Activated T-helper 17 cell treated with anti-CD3 and anti-CD28 coated beads, Interleukin-2, amount 50 U/mL, for 72 hours (primary cell): ENCODE results near the gene TEX48. TPM values are rescaled to one million over a fixed set of nuclear protein-coding genes. Genes with fewer than 3 reads are reported as not detected.

ENCODE experiments used
- ATAC-seq: fragments of 150-1000 bp; cut with Tn5 transposase; replicated peaks from 2 replicates; pipeline ENCODE4 v1.10.0; 2021; ENCODE audit warnings: mild to moderate bottlenecking, moderate library complexity
- H3K27ac Mint-ChIP-seq: one replicate; pipeline ENCODE4 v1.8.0; 2022; ENCODE audit warnings: mixed read lengths
- H3K27me3 Mint-ChIP-seq: one replicate; pipeline ENCODE4 v1.8.0; 2022; ENCODE audit warnings: mixed read lengths
- H3K36me3 Mint-ChIP-seq: one replicate; pipeline ENCODE4 v1.8.0; 2022; ENCODE audit warnings: low read depth, mild to moderate bottlenecking, mixed read lengths
- H3K4me1 Mint-ChIP-seq: one replicate; pipeline ENCODE4 v1.8.0; 2022; ENCODE audit warnings: mixed read lengths
- H3K4me3 Mint-ChIP-seq: one replicate; pipeline ENCODE4 v1.8.0; 2022; ENCODE audit warnings: mild to moderate bottlenecking, mixed read lengths
- H3K9me3 Mint-ChIP-seq: one replicate; pipeline ENCODE4 v1.8.0; 2022; ENCODE audit warnings: mixed read lengths
- total RNA-seq, 2 donors: library from RNA; stranded (reverse); gene quantifications; one replicate each; pipeline ENCODE4 v1.2.3, GENCODE V29; 2022

TEX48 gene
- total RNA-seq, 2 donors from 2014 or later = 0.42 to 0.67 TPM

GRCh38 chr9:114706711-114707110 is 24.7 kb upstream of the TEX48 start:
- Mint-ChIP-seq H3K27me3 (no peaks in the 10 kb centered on the region), H3K4me3 (peak overlapping the region; percentile 22), H3K27ac (peak overlapping the region; percentile 64), H3K4me1 (peaks cover 23% of the 10 kb centered on the region), H3K9me3 (no peaks in the 10 kb centered on the region), H3K36me3 (no peaks in the 10 kb centered on the region)
- peak; percentile 37 for ATAC-seq

DNA sequence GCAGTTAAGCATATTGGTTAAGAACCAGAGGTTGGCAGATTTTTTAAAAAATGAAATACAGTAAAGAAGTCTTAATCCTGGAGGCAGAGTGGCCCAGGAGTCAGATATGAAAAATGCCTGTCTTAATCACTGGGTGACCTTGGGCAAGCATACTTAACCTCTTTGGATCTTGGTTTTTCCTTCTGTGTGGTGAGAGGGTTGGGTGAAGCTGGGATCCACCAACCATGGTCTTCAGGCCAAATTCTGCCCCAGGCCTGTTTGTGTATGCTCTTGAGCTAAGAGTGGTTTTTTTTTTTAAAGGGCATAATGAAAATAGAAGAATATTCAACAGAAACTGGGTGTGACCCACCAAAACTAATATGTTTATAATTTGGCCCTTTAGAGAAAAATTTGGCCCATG is 20.0 kb upstream of the TEX48 start:
- peak overlapping the region; percentile 20 for H3K27ac Mint-ChIP-seq
- H3K4me1 Mint-ChIP-seq = peaks cover 42% of the 10 kb centered on the region
- no peaks in the 10 kb centered on the region for H3K9me3 Mint-ChIP-seq
- H3K27me3 Mint-ChIP-seq = no peaks in the 10 kb centered on the region
- no peak for ATAC-seq
- H3K4me3 Mint-ChIP-seq = peak overlapping the region; percentile 3
- peaks cover 16% of the 10 kb centered on the region for H3K36me3 Mint-ChIP-seq

DNA sequence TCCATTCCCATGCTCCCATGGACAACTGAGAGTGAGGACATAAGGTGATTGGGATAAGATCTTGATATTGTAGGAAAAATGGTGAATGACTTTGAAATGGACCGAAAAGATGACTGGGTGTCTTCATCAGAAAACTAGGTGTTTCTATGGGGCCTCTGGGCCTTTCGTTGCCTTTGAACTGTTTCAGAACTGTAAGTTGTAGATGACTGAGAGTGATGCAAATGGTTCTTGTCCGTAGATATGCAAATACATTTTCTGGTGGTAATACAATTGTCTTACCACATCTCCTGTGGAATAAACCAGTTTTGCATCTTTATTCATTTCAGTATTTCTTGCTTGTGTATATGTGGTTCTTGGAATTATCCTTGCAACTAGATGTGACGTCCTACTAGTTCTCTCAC is 16.0 kb upstream of the TEX48 start:
- peak overlapping the region; percentile 95 for H3K27ac Mint-ChIP-seq
- H3K4me3 Mint-ChIP-seq = peak overlapping the region; percentile 65
- ATAC-seq = peak; percentile 65
- no peaks in the 10 kb centered on the region for H3K27me3 Mint-ChIP-seq
- peaks cover 21% of the 10 kb centered on the region for H3K36me3 Mint-ChIP-seq
- no peaks in the 10 kb centered on the region for H3K9me3 Mint-ChIP-seq
- H3K4me1 Mint-ChIP-seq = peaks cover 50% of the 10 kb centered on the region

DNA sequence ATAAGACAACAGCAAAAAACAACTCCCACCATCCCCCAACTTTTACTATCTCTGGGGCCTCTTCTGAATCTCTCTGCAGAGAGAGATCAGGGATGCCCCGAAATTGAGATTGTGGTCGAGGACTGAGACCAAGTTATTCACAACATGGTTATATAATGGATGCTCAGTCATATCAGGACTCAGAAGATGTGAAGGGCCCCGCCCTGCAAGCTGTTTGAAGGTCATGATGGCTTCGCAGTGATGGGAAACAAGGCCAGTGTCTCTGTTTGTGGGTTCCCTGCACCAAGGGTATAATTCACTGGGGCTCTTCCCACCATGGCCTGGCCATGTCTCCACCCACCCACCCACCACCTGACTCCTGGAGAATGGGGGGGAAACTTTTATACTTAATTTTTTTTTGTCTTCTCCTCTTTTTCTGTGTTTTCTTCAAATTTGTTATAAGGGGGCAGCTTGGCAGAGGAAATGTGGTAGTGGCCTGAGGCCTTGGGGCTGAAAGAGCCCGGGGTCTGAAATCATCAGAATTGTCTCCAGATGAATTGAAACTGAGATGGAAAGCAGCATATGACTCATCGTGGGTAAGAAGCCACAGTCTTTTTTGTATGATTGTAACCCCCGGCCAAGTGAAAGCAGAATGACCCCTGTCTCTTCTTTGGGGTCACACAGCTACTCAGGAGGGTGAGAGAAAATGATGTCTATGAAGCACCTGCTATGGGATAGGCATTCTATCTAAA is 15.0 kb upstream of the TEX48 start:
- Mint-ChIP-seq H3K36me3 (peaks cover 21% of the 10 kb centered on the region), H3K27ac (peak overlapping the region; percentile 95), H3K9me3 (no peaks in the 10 kb centered on the region), H3K4me1 (peaks cover 48% of the 10 kb centered on the region), H3K4me3 (peak overlapping the region; percentile 65), H3K27me3 (no peaks in the 10 kb centered on the region)
- peak; percentile 58 for ATAC-seq

GRCh38 chr9:114695948-114696347 is 14.0 kb upstream of the TEX48 start:
- Mint-ChIP-seq H3K27ac (peak overlapping the region; percentile 95), H3K36me3 (peaks cover 30% of the 10 kb centered on the region)

DNA sequence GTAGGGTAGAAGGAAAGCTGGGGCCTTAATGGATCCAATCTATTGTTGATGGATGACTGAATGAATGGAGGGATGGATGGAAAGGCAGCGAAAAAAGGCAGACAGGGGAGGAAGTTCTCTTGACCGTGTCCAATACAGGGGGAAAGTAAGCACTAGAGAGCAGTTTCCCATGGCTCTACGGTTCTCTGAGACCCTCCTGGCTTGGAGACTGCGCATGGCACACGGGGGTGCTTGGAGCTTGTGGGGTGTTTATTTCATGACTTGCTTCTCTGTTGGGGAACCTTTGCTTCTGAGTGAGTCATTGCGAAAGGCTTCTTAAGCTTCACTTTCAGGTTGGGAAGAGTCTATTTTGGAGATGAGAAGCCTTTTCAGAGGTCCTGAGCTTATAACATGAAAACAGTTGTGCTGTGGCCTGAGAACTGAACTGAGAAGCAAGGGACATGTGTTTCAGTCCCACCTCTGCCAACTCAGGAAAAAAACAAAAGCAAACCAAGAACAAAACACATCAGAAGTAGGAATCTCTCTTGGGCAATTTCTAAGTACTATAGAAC is 12.8 kb upstream of the TEX48 start:
- Mint-ChIP-seq H3K27ac (peak overlapping the region; percentile 81), H3K27me3 (no peaks in the 10 kb centered on the region), H3K36me3 (peaks cover 34% of the 10 kb centered on the region), H3K4me1 (peaks cover 60% of the 10 kb centered on the region), H3K4me3 (peak overlapping the region; percentile 37), H3K9me3 (no peaks in the 10 kb centered on the region)
- ATAC-seq = peak; percentile 12

More at GRCh38 chr9:114695948-114696347, 14.0 kb upstream of the TEX48 start:
- peaks cover 53% of the 10 kb centered on the region for H3K4me1 Mint-ChIP-seq
- ATAC-seq = no peak
- H3K9me3 Mint-ChIP-seq = no peaks in the 10 kb centered on the region
- H3K27me3 Mint-ChIP-seq = no peaks in the 10 kb centered on the region
- H3K4me3 Mint-ChIP-seq = peak overlapping the region; percentile 65

GRCh38 chr9:114694146-114694545 is 12.2 kb upstream of the TEX48 start:
- peaks cover 34% of the 10 kb centered on the region for H3K36me3 Mint-ChIP-seq
- H3K4me1 Mint-ChIP-seq = peaks cover 56% of the 10 kb centered on the region
- H3K27me3 Mint-ChIP-seq = no peaks in the 10 kb centered on the region
- H3K4me3 Mint-ChIP-seq = peak overlapping the region; percentile 37
- peak overlapping the region; percentile 81 for H3K27ac Mint-ChIP-seq
- no peak for ATAC-seq
- H3K9me3 Mint-ChIP-seq = no peaks in the 10 kb centered on the region

DNA sequence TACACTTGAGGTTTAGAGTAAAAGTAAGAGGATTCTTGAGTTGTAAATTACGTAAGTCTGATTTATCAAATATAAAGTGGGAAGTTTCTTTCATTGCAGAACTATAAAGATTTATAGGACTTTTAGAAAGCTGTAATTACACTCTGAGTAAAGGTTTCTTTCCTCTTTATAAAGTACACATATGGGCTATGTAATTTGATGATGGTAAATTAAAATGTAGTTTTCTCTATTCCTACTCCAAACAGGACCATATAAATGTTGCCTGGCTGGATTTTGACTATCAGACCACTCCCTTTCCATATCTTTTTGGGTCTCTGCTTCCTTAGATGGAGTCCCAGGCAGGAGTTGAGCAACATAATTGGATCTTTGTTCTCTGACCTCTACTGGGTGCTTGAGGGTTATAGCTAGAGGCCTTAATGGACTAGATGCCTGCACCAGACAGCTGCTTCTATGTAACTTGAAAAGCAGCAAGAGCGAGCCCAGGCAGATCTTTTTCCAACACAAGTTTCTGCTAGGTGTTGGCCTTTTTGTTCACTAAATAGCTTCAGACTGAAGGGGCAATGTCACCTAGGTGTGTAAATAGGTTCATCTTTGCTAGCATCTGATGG is 11.4 kb upstream of the TEX48 start:
- peaks cover 52% of the 10 kb centered on the region for H3K4me1 Mint-ChIP-seq
- peak overlapping the region; percentile 97 for H3K27ac Mint-ChIP-seq
- no peaks in the 10 kb centered on the region for H3K27me3 Mint-ChIP-seq
- peaks cover 30% of the 10 kb centered on the region for H3K36me3 Mint-ChIP-seq
- H3K4me3 Mint-ChIP-seq = peak overlapping the region; percentile 76
- H3K9me3 Mint-ChIP-seq = no peaks in the 10 kb centered on the region
- ATAC-seq = no peak

DNA sequence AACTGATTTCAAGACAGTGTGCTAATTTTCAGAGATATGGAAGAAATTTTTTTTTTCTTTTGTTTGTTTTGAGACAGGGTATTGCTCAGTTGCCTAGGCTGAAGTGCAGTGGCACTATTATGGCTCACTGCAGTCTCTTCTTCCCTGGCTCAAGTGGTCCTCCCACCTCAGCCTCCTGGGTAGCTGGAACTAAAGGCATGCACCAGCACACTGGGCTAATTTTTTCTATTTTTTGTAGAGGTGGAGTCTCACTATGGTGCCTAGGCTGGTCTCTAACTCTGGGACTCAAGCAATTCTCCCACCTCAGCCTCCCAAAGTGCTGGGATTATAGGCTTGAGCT is 9.9 kb upstream of the TEX48 start:
- Mint-ChIP-seq H3K9me3 (no peaks in the 10 kb centered on the region), H3K4me1 (peaks cover 46% of the 10 kb centered on the region), H3K4me3 (peak overlapping the region; percentile 76), H3K27me3 (no peaks in the 10 kb centered on the region), H3K27ac (peak overlapping the region; percentile 97), H3K36me3 (peaks cover 29% of the 10 kb centered on the region)
- ATAC-seq = no peak

DNA sequence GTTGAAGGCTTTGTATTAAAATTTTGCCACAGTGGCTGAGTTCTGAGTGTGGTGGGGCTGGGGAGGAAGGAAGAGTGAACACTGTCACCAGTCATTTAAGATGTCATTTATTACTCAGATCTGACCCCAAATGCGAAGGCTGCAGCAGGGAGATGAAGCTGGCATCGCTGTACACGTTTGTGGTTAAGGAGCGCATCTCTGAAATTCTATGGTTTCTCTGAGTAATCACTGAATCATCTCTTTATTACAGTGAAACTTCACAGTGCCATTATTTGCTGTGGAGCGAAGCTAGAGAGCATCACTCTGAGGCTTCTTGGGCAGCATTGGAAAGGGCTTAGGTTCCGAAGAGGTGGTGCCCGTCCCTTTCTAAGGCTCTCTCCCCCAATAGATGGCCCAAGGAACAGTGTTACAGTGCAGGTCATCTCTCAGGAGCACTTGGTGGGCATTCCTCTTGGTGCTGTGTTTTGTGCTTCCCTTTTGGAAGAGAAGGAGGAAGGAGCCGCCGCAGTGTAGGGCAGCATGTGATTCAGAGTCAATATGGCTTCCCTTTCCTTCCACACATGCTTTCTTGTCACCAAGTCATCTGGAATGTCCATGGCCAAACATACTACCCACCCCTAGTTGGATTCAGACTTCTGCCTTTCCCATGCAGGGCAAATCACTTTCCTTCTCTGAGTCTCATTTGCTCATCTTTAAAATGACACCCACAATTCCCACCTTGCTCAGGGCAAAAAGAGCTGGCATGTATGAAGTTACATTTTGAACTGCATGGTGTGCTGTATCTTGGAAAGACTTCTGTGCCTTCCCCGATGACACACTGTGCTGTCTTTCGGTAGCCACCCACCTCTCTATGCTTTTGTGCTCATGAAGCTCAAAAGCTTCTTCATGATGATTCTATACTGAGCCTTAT is 9.3 kb upstream of the TEX48 start:
- H3K27me3 Mint-ChIP-seq = no peaks in the 10 kb centered on the region
- H3K36me3 Mint-ChIP-seq = peaks cover 30% of the 10 kb centered on the region
- ATAC-seq = peak; percentile 78

DNA sequence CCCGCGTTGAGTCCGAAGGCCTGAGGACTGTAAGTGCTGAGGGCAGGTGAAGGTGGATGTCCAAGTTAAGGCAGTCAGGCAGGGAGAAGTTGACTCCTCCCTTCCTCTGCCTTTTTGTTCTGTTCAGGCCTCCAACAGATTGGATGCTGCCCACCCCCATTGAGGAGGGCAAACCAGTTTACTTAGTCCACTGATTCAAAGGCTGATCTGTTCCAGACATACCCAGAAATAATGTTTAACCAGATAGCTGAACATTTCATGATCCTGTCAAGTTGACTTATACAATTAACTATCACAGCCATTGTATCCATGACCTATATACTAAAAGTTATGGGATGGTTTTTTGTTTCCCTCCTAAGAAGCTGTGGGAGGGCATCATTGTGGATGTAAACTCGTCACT is 8.3 kb upstream of the TEX48 start:
- Mint-ChIP-seq H3K27ac (peak overlapping the region; percentile 97), H3K27me3 (no peaks in the 10 kb centered on the region), H3K9me3 (no peaks in the 10 kb centered on the region), H3K4me1 (peaks cover 55% of the 10 kb centered on the region), H3K4me3 (peak overlapping the region; percentile 76), H3K36me3 (peaks cover 40% of the 10 kb centered on the region)
- no peak for ATAC-seq

More for the DNA sequence above, 9.3 kb upstream of the TEX48 start:
- H3K4me1 Mint-ChIP-seq = peaks cover 52% of the 10 kb centered on the region
- H3K9me3 Mint-ChIP-seq = no peaks in the 10 kb centered on the region
- H3K4me3 Mint-ChIP-seq = peak overlapping the region; percentile 76
- peak overlapping the region; percentile 97 for H3K27ac Mint-ChIP-seq

DNA sequence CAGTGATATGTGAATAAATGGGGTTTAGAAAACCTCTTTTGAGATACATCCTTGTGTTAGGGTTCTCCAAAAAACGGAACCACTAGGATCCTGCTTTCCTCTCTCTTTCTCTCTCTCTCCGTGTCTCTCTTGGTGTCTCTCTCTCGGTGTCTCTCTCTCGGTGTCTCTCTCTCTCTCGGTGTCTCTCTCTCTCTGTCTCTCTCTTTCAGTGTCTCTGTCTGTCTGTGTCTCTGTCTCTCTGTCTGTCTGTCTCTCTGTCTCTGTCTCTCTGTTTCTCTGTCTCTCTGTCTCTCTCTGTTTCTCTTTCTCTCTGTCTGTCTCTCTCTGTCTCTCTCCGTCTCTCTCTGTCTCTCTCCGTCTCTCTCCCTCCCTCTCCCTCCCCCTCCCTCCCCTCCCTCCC is 7.8 kb upstream of the TEX48 start:
- Mint-ChIP-seq H3K4me3 (peak overlapping the region; percentile 76), H3K27ac (peak overlapping the region; percentile 97), H3K9me3 (no peaks in the 10 kb centered on the region), H3K27me3 (no peaks in the 10 kb centered on the region), H3K36me3 (peaks cover 40% of the 10 kb centered on the region), H3K4me1 (peaks cover 54% of the 10 kb centered on the region)
- ATAC-seq = no peak

DNA sequence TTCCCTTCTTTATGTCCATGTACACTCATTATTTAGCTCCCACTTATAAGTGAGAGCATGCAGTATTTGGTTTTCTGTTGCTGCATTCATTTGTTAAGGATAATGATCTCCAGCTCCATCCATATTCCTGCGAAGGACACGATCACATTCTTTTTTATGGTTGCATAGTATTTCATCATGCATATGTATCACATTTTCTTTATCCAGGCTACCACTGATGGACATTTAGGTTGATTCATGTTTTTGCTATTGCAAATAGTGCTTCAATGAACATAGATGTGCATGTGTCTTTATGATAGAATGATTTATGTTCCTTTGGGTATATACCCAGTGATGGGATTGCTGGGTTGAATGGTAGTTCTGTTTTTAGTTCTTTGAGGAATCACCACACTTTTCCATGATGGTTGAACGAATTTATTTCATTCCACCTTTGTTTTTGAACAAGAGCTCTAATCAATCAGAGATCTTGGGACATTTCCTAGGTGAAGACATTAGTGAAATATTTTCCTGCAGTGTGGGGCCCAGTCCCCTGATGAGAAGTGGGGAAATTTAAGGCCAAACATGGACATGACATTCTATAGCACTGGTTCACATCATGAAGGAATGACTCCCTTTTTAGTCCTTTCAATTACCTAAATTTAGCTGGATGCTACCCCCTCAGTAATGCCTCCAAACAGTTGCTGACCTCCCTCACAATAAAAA is 7.1 kb upstream of the TEX48 start:
- H3K4me3 Mint-ChIP-seq = peak overlapping the region; percentile 76
- peaks cover 54% of the 10 kb centered on the region for H3K4me1 Mint-ChIP-seq
- H3K9me3 Mint-ChIP-seq = no peaks in the 10 kb centered on the region
- no peak for ATAC-seq
- no peaks in the 10 kb centered on the region for H3K27me3 Mint-ChIP-seq
- peaks cover 46% of the 10 kb centered on the region for H3K36me3 Mint-ChIP-seq
- peak overlapping the region; percentile 97 for H3K27ac Mint-ChIP-seq

- Mint-ChIP-seq H3K36me3 (peaks cover 46% of the 10 kb centered on the region), H3K9me3 (no peaks in the 10 kb centered on the region), H3K4me3 (peak overlapping the region; percentile 76), H3K27ac (peak overlapping the region; percentile 97), H3K4me1 (peaks cover 52% of the 10 kb centered on the region), H3K27me3 (no peaks in the 10 kb centered on the region)
- no peak for ATAC-seq
Measured at GRCh38 chr9:114688379-114688778, 6.4 kb upstream of the TEX48 start.
